ENCODE data around the gene GABRE.

The GABRE gene, protein sequence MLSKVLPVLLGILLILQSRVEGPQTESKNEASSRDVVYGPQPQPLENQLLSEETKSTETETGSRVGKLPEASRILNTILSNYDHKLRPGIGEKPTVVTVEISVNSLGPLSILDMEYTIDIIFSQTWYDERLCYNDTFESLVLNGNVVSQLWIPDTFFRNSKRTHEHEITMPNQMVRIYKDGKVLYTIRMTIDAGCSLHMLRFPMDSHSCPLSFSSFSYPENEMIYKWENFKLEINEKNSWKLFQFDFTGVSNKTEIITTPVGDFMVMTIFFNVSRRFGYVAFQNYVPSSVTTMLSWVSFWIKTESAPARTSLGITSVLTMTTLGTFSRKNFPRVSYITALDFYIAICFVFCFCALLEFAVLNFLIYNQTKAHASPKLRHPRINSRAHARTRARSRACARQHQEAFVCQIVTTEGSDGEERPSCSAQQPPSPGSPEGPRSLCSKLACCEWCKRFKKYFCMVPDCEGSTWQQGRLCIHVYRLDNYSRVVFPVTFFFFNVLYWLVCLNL
- 0 to 0.36 (median 0.09) reads per million in 4 experiments for total RNA-seq

DNA sequence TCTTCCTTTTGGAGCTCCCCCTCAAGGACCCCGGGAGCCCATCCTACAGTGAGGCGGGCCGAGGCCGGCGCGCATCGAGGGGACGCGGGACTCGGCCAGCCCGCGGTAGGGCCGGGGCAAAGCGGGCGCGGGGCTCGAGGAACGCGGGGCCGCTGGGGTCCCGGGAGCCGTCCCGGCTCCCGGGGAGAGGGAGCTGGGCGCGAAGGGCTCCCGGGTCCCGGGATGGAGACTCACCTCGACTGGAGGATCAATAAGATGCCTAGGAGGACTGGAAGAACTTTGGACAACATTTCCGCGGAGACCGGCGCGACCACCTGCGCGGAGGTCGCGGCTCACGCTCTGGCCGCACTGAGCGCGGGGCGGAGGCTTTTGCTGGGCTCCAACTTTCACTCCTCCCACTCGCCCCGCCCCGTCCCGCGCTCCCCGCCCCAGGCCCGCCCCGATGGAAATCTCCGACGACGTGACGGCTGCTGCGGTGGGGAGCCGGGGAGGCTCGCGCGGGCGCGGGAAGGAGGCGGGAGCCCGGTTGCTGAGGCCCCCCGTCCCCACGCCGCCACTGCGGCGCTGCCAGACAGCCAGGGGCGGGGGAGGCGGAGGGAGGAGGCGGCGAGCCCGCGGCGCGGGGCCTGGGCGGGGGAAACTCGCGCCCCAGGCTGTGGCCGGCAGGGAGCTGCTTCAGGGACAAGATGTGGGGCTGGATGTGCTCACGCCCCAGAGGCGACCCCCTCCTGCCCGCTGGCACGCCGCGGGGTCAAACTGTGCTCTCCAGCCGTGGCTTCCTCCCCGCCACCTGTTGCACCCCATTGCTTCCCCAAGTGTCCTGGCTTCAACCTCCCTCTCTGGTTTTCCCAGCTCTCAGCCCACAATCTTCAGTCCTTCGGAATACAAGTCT lies at the start of gene GABRE:
GABRE (minus strand) TSS at position 341 of the 892 bp plus-strand sequence; CDS start at position 290, 51 bp downstream.
- no peak for DNase-seq

DNA sequence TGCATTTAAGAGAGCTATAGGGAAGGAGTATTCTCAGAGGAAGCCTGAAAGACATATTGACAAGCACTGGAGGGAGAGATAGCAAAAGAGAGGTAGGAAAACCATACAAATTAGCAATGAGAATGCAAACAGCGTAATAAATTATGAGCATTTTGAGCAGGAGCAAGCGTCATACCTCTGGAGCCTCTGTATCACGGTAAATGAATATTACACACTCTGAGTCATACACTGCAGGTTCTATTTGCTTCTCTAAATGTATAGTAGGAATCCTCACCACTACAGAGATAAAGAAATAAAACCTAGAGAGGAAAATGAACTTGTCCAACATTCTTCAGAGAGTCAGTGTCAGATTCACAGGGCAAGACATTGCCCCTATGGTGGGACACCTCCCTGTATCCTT lies 46.4 kb upstream of the GABRE start:
- DNase-seq, result no peak

DNA sequence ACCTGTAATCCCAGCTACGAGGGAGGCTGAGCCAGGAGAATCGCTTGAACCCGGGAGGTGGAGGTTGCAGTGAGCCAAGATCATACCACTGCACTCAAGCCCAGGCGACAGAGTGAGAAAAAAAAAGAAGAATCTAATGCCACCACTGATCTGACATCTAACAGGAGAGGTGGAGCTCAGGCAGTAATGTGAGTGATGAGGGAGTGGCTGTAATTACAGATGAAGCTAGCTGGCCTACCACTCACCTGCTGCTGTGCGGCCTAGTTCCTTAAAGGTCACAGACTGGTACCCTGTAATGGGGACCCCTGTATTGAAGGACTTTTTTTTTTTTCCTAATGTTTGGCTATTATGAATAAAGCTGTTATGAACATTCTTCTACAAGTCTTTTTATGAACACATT lies 25.3 kb upstream of the GABRE start:
- no peak for DNase-seq

DNA sequence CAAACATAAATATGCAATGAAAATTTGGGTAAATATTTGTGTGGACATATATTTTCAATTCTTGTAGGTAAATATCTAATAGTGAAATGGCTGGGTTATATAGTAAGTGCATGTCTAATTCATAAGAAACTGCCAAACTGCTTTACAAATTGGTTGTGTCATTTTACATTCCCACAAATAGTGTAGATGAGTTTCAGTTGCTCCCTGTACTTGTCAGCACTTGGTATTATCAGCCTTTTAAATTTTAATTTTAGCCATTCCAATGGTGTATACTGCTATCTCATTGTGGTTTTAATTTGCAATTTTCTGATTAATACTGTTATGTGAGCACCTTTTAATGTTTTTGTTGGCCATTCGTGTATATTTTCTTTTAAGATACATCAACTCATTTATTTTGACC lies 23.1 kb upstream of the GABRE start:
- DNase-seq, result no peak

DNA sequence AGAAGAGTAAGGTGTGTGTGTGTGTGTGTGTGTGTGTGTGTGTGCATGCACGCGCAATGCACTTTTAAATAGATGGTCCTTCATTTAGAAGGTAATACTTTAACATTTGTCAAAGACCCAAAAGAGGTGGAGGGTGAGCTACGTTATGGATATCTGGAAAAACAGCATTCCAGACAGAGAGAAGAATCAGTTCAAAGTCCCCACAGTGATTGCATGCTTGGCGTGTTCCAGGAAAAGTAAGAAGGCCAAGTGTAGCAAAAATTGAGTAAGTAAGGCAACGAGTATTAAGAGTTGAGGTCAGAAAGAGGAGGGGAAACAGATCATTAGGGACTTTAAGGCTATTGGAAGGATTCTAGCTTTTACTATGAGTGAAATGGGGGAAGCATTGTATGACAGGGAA lies 21.9 kb upstream of the GABRE start:
- DNase-seq, result no peak

DNA sequence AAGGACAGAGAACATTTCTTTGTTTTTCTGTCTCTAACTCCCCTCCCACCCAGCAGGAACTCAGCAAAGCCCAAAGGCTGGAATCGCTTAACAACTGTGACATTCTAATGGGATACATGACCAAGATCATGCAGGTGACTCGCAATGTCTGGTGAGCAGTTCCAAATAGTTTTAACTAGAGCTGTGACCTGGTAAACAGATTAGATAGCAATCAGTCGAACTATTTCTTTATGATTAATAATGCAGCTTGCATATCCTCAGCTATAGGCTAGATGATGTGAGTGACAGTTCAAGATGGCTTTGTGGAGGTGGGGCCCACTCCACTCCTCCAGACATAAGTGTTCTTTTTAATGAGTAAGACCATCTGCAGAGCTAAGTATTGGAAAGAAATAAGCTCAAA lies 20.0 kb upstream of the GABRE start:
- no peak for DNase-seq

DNA sequence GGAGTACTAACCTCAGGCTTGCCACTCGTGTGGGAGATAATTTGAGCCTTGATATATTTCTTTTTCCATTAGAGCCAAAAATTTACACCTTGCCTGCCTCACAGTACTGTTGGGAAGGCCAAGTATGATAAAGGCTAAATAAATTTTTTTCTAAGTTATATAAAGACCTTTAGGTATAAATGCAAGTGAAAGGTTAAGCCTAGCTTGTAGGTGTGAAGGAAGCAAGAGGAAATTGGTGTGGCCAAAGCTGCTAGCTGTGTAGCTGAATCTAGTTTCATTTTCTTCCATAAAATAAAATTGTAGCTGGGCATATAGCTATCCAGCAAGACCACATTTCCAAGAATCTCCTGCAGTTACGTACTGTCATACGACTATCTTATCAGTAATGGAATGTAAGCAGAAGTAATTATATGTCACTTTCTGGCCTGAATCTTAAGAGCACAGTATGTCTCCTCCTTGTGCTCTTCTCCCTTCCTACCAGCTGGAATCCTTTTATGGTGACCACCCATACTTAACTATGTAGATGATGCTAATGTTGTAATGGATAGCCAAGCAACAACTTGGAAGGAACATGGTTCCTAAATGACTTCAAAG lies 14.3 kb upstream of the GABRE start:
- DNase-seq, result no peak

DNA sequence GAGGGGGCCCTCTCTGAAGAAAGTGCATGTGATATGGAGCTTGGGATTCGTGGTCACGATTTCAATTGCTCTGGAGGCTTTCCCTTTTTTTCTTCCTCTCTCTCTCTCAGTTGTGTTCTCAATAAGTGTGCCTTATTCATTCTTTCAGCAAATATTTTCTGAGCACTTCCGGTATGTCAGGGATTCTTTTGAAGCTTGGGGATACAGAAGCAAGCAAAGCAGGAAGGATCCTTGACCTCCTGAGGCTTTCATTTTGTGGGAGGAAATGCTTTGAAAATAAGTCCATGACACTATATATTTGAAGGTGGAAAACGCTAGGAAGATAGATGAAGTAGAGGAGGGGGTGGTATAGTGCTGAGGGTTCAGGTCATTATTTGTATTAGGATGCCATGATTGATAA lies 12.6 kb upstream of the GABRE start:
- no peak for DNase-seq

DNA sequence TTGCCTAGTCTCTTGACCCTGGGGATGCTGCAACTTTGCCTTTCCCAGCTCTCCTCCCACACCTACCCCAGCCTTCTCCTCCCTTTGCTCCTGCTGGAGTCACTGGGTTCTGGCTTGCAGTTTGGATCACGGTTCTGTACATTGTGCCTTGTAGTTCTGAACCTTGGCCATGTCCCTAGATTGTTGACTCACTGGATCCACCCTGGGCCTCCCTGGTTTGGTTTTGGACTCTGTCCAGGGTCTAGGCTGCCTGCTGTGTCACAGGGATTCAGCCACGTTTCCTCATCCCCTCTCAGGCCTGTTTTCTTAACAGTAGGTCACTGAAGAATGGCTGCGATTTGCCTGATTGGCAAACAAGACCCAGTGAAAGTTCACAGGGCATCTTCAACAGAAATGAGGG lies 11.5 kb upstream of the GABRE start:
- DNase-seq, result no peak

DNA sequence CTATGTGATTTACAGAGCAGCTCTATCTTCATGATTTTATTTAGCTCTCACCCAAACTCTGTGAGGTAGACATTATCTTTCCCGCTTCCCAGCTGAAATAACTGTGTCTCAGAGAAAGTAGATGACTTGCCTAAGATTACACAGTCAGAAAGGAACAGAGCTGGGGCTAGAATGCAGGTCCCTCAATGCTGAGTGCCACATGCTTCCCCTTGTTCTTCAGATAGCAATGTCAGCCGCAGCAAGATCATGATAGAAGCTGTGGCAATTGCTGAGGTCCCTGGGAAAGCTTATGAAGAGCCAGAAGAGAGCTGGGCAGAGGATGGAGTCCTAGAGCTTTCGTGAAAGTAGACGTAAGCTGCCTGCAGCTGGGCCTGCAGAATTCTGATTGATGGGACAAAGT lies 11.1 kb upstream of the GABRE start:
- DNase-seq, result no peak

DNA sequence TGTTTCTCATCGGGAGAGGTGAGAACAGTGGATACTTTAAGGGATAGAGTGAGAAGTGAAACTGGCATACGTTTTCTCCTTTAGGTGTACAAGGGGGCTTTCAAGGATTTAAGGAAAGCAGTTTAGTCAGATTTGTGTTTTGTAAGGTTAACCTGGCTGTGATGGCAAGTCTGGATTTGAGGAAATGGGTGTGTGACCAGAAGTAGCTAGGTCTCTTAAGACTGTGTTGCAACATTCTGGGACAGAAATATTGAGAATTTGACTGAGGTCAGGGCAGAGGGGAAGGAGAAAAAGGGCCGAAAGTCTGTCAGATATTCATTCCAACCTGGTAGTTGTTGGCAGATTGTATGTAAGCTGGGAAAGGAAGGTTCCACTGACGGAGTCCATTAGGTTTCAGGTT lies 10.4 kb upstream of the GABRE start:
- no peak for DNase-seq

DNA sequence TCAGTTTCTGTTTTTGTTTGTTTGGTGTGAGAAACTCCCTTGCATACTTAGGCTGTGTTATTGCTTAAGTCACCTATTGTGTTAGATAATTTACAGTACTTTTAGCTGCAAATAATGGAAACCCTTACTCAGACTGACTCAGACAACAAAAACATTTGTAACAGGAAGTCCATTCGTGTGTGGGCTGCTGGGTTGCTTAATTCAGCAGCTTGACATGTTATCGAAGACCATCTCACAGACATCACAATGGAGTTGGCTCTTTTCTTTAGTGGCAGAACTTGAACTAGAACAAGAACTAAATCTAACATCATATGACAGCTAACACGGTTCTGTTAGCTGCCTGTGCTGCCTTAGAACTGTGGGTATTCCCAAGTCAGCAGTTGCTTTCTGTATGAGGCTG lies 9.9 kb upstream of the GABRE start:
- no peak for DNase-seq

DNA sequence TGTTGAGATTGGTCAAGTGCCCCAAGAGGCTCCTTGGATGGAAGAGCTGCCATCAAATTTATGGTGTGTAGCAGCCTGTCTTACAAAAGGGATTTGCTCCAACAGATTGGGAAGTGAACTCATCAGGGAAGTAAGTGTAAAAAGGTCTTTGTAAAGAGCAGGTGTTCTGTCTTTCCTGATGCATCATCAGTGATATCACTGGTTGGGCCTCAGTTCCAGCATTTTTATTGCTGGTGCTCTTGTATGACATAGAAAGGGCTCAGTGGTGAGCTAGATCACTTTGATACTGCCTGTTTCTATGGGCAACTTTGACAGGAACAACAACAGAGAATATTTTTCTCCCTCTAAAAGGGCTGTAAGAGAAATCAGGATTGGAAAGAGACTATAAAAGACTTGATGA lies 8.7 kb upstream of the GABRE start:
- no peak for DNase-seq

DNA sequence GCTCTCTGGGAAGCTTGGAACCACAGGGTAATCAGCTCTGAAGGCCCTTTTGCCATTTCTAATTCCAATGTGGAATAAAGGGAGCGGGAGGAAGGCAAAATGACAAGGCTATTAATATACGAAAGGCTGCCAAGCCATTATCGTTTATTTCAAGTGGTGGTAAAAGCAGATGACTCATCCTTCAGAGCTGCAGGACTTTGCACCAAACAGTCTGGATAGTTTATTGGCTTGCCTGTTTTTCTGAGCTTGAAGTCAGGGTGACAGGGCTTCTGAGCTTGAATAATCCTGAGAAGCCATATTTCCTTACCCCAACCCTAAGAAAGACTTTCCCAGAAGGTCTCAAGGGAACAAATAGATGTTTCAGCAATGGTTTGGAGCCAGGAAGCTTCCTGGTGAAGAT lies 7.7 kb upstream of the GABRE start:
- DNase-seq, result no peak

DNA sequence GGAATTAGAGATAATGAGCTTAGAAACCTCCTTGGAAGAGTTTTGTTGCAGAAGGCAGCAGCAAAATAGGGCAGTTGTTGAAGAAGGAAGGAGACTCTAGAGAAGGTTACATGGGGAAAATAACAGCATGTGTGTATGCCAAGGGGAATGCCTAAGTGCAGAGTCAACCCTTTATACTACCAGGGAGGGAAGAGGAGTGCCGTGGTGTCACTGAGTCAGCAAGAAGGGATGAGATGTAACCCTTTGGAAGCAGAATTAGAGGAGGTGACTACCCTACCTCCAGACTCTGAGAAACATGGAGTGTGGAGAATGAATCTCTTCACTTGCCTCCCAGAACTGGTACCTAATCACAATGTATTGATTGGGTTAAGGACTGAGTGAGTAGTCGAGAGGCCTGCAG lies 6.7 kb upstream of the GABRE start:
- no peak for DNase-seq

DNA sequence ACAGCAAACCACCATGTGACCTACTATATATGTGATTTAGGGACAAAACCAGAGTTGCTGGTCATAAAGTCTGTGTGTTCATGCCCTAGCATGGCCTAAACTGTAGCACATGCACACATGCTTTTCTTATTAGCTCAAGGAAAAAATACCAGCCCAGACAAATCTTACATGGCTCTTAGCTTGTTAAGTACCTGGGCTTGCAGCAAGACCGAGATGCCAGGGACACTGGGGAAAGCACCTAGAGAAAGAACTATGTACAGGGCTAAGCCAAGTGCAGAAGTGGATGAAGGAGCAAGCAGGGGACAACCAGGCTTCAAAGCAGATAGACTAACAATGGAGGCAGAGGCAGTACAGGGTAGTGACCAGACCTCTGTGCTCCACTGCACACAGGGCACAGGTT lies 3.4 kb upstream of the GABRE start:
- no peak for DNase-seq

DNA sequence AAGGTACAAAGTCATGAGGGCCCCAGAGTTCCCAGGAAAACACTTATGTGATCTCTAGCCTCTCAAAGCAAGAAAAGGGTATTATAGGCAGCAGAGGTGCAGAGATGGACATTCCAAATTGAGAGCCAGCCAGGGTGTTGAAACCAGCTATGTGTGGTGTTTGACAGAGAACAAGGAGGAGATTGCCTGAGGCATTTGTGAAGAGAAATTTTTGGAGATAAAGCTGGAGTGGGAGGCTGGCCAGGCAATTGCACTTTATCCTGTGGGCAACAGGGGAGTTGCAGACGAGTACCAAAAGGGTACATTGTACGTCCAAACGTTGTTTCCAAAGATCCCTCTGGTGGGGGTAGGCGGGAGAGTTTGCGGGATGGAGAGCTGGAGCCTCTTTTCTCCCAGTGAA lies 2.5 kb upstream of the GABRE start:
- no peak for DNase-seq

DNA sequence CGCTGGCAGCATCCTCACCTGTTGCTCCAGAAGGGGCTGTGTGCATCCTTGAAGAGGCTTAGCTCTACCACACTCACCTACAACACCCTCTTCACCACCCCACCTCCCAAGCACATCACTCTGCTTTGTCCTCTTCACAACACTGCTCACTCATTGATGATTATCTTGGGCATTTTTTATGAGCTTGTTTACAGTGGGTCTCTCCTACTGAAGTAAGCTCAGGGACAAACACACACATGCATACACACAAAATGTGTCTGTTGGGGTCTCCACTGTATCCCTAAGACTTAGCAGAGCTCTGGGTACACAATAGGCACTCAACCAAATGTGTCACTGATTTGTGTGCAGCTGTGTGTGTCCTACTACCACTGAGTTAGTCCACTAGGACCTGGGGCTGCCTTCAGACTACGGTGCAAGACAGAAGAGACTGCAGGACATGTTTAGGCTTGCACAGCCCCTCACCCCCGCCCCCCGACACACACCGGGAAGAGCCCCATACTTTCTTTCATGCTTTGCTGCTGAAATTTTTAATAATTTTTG lies 1.3 kb upstream of the GABRE start:
- no peak for DNase-seq

DNA sequence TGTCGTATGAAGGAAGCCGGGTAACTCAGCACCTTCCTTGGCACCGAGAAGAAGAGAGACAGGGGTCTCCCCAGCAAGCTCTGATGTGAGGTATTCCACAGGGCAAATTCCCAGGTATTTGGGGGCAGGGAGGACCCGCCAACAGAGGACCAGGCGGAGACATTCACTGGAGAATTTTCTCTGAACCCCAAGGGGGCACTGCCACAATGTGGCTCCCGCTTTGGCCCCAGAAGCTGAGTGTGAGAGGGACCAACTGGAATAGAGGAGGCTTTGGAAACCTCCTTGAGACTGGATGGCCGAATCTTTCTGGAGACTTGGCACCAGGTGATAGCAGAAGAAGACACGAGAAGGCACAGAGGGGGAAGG lies 735 bp upstream of the GABRE start:
- no peak for DNase-seq

DNA sequence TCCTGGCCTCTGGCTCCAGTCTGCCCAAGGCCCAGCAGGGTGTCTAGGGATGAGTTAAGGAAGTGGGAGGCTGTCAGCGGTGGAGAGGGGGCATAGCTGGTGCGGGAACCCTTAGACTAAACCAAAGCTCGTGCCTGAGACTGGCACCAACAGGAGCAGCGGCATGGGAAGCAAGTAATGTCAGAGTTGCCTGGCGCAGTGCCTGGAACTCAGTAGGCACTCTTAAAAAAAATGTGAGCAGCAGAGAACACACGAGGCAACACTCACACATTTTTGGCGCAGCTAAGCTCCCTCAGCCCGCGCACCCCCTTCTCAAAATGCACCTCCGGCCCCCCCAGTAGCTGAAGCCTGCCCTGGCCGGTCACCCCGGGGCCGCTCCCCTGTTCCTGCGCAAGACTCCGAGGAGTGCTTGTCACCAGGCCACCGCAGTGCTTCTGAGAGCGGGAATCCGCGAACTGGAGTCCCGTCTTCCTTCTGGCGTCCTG lies 583 bp downstream of the GABRE start:
- no peak for DNase-seq

DNA sequence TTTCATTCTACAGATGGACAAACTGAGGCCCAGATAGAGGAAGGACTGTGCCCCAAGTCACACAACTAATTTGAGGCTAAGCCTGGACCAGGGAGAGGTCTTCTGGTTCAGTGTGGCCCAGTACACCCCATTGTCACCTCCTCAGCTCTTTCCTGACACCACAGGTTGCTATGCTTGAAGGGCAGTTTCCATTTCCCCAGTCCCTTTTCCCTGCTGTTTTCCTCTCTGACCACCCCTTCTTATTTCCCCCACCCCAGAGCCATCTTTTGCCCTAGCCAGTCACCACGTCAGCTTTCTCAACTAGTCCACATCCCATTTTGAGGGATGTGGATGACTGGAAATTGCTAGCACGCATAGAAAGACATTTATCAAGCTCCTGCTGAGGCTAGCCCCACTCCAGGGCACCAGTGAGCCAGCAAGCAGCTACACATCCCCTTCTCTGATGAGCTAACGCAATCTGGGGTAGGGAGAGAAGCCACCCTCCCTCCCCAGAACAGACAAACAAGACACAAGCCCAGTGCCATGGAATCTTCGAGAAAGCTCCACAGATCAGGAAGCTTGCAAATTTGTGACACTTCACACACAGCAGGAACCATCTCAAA lies 1.3 kb downstream of the GABRE start:
- DNase-seq, result no peak

DNA sequence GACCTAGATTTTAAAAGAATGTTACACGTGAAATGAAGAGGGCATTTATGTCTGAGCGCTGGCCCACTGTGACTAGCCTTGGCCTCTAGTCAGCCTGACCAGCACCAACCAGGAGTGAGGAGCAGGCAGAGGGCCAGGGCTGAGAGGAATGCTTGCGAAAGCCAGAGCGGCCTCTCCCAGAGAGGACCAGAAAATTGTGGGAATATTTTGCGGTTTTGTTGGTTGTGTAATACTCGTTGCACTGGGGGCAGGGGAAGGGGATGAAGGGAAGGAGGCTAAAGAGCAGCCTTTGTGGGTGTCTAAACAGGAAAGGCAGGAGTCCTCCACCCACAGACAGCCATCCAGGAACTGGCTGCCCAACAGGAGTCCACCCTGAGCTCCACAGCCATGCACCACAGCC lies 3.8 kb downstream of the GABRE start:
- no peak for DNase-seq

DNA sequence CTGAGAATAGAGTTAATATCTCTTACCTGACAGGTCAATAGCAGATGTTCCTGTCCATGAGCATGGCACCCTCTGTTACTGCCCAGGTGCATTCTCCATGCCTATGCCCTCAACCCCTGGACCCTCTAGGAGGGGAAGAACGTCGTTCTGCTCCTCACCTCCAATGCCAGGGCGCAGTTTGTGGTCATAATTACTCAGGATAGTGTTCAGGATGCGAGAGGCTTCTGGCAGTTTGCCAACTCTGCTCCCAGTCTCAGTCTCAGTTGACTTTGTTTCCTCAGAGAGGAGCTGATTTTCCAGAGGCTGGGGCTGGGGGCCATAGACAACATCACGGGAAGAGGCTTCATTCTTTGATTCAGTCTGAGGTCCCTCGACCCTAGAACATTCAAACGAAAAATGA lies 4.4 kb downstream of the GABRE start:
- DNase-seq, result no peak
